GM12865 (cell line): Measurements from ENCODE around the gene NR5A1.

ENCODE experiments used
- DNase-seq: peaks from one replicate; pipeline ENCODE4 v3.0.0; 2010; ENCODE audit warnings: low read depth
- H3K4me3 ChIP-seq: 2 replicates; pipeline ENCODE4 v1.5.1; 2011; ENCODE audit warnings: mild to moderate bottlenecking, low read depth, low read length, control low read depth
- TF ChIP-seq, protein P1 (sequence below): IDR thresholded peaks from 2 replicates; pipeline ENCODE4 v1.5.1; 2011; ENCODE audit warnings: low read length, control low read depth, low read depth, inconsistent platforms; ENCODE audit not compliant: insufficient read depth; ENCODE audit errors: missing control alignments

Gene NR5A1

DNA sequence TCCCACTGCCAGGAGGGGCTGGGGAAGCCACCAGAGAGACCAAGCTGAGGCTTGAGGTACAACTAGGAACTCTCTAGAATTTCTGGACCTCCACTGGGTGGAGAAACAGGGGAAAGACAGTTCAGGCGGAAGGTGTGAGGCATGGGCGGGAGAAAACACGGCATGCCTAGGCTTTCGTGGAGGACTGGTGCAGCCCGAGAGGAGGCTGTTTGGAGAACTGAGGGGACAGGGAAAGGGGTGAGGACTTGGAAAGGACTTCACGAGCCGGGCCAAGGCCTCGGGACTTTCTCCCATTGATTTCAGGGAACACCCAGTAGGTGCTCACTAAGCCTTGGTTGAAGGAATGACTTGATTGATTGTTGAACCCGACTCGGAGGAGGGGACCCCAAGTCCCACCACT is 66.4 kb downstream of the NR5A1 start:
- no peak for DNase-seq
- no peak overlapping the region for H3K4me3 ChIP-seq
- TF ChIP-seq, protein P1, sequence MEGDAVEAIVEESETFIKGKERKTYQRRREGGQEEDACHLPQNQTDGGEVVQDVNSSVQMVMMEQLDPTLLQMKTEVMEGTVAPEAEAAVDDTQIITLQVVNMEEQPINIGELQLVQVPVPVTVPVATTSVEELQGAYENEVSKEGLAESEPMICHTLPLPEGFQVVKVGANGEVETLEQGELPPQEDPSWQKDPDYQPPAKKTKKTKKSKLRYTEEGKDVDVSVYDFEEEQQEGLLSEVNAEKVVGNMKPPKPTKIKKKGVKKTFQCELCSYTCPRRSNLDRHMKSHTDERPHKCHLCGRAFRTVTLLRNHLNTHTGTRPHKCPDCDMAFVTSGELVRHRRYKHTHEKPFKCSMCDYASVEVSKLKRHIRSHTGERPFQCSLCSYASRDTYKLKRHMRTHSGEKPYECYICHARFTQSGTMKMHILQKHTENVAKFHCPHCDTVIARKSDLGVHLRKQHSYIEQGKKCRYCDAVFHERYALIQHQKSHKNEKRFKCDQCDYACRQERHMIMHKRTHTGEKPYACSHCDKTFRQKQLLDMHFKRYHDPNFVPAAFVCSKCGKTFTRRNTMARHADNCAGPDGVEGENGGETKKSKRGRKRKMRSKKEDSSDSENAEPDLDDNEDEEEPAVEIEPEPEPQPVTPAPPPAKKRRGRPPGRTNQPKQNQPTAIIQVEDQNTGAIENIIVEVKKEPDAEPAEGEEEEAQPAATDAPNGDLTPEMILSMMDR: no peak

DNA sequence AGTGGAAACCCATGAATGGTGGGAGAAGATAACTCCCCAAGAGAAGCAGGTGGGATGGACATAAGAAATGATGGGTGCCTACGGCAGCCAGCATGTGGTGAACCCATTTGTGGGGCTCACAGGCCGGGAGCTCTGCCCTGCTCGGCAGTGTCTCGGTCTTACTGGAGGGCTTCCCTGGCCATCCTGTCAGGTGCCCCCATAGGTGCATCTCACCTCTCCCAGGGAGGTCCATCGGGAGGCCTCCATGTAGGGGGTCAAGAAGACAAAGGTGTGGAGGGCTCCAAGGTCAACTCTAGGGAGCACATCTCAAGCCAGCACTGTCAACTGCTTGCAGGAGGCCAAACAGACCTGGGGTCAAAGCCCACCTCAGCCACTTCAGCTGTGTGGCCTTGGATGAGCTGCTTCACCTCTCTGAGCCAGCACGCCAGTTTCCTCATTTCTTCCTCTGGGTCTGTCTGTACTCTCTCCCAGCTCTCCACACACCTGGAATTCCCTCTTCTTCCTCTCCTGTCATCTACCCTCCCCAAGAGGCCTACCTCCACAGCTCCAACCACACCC is 67.4 kb downstream of the NR5A1 start:
- no peak overlapping the region for H3K4me3 ChIP-seq
- TF ChIP-seq, protein P1: no peak
- no peak for DNase-seq

- TF ChIP-seq, protein P1: no peak
- DNase-seq: no peak
- H3K4me3 ChIP-seq: no peak overlapping the region
Observed at GRCh38 chr9:124439086-124439485, 68.1 kb downstream of the NR5A1 start.

GRCh38 chr9:124438091-124438490 is 69.1 kb downstream of the NR5A1 start:
- no peak overlapping the region for H3K4me3 ChIP-seq
- DNase-seq: no peak

GRCh38 chr9:124437086-124437485 is 70.1 kb downstream of the NR5A1 start:
- TF ChIP-seq, protein P1: no peak
- H3K4me3 ChIP-seq: no peak overlapping the region
- no peak for DNase-seq

More at GRCh38 chr9:124438091-124438490, 69.1 kb downstream of the NR5A1 start:
- TF ChIP-seq, protein P1: no peak

DNA sequence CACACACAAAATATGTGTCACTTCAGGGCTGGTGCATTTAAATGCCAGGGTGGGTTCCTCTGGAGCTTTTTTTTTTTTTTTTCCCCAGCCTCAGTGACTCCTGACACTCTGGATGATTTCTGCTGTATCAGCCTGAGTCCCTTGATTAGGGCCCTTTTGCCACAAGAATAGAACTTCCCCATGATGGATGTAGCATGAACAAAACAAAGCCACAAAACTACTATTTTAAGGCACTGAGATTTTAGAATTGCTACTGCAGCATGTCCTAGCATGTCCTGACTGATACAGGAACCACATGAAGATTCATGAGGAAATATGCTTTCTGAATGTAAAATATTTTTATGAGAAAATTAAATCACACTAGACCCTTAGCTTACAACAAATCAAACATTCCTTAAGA is 70.9 kb downstream of the NR5A1 start:
- peak; percentile 51 for DNase-seq
- no peak overlapping the region for H3K4me3 ChIP-seq
- TF ChIP-seq, protein P1: no peak
